Measurements from ENCODE around the gene PC.

DNA sequence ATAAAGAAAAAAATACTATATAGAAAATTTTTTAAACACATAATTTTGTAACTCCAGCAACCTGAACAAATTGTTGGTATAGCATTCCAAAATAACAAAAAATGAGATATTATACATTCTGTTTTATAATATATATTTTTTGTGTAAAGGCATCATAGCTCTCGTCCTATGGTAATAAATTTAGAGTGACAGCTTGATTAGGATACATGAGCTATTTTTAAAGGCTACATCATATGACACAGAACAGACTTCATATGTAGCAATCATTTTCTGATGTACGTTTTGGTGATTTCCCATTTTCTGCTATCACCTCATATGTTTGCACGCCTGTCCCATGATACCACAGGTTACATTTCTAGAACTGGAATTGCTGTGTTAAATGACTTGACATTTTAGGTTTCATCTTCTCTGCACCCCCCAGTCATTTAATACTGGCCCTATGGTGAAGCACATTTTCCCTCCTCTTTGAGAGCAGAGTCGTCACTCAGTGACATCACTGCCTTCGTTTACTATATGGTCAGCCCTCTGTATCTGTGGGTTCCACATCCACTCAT is 19.5 kb downstream of the PC start:
- TF ChIP-seq, protein P1, sequence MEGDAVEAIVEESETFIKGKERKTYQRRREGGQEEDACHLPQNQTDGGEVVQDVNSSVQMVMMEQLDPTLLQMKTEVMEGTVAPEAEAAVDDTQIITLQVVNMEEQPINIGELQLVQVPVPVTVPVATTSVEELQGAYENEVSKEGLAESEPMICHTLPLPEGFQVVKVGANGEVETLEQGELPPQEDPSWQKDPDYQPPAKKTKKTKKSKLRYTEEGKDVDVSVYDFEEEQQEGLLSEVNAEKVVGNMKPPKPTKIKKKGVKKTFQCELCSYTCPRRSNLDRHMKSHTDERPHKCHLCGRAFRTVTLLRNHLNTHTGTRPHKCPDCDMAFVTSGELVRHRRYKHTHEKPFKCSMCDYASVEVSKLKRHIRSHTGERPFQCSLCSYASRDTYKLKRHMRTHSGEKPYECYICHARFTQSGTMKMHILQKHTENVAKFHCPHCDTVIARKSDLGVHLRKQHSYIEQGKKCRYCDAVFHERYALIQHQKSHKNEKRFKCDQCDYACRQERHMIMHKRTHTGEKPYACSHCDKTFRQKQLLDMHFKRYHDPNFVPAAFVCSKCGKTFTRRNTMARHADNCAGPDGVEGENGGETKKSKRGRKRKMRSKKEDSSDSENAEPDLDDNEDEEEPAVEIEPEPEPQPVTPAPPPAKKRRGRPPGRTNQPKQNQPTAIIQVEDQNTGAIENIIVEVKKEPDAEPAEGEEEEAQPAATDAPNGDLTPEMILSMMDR (IDR thresholded peaks at IDR 0.05 in 8 of 11, conservative IDR thresholded peaks at IDR 0.05 in 3 of 11): no peak
- TF ChIP-seq POLR2A (IDR thresholded peaks at IDR 0.05) (no peak), POLR2AphosphoS5 (IDR thresholded peaks at IDR 0.05) (no peak)
